ENCODE data around the gene ANKS1B.

Gene ANKS1B

GRCh38 chr12:99393763-99394162 lies 591.0 kb downstream of the ANKS1B start:
- no peak for DNase-seq
- TF ChIP-seq POLR2A (IDR thresholded peaks at IDR 0.05; ENCODE audit: low read length) (no peak), GATA1 (IDR thresholded peaks at IDR 0.05; ENCODE audit: low read depth, low read length) (no peak)

GRCh38 chr12:99392091-99392850 lies 592.5 kb downstream of the ANKS1B start:
- TF ChIP-seq POLR2A (IDR thresholded peaks at IDR 0.05; ENCODE audit: low read length) (no peak), GATA1 (IDR thresholded peaks at IDR 0.05; ENCODE audit: low read depth, low read length) (no peak)
- DNase-seq, result no peak

- DNase-seq, result peak in 1 of 2 experiments; percentile 6
- no peak for TF ChIP-seq POLR2A (IDR thresholded peaks at IDR 0.05; ENCODE audit: low read length)
These were observed 594.0 kb downstream of the ANKS1B start for GRCh38 chr12:99390707-99391106.

- DNase-seq, result no peak
- TF ChIP-seq POLR2A (IDR thresholded peaks at IDR 0.05; ENCODE audit: low read length), result no peak
- no peak for TF ChIP-seq GATA1 (IDR thresholded peaks at IDR 0.05; ENCODE audit: low read depth, low read length)
These were observed 595.0 kb downstream of the ANKS1B start for GRCh38 chr12:99389751-99390150.

- no peak for DNase-seq
- TF ChIP-seq POLR2A (IDR thresholded peaks at IDR 0.05; ENCODE audit: low read length) (no peak), GATA1 (IDR thresholded peaks at IDR 0.05; ENCODE audit: low read depth, low read length) (no peak)
These were observed 596.0 kb downstream of the ANKS1B start for GRCh38 chr12:99388671-99389195.

- DNase-seq, result no peak
- no peak for TF ChIP-seq GATA1 (IDR thresholded peaks at IDR 0.05; ENCODE audit: low read depth, low read length)
- TF ChIP-seq POLR2A (IDR thresholded peaks at IDR 0.05; ENCODE audit: low read length), result no peak
These were observed 597.1 kb downstream of the ANKS1B start for GRCh38 chr12:99387661-99388060.

GRCh38 chr12:99386907-99387306 lies 597.8 kb downstream of the ANKS1B start:
- TF ChIP-seq GATA1 (IDR thresholded peaks at IDR 0.05; ENCODE audit: low read depth, low read length), result no peak
- no peak for TF ChIP-seq POLR2A (IDR thresholded peaks at IDR 0.05; ENCODE audit: low read length)
- DNase-seq, result peak; percentile 24 to 32

GRCh38 chr12:99383258-99383657 lies 601.5 kb downstream of the ANKS1B start:
- TF ChIP-seq GATA1 (IDR thresholded peaks at IDR 0.05; ENCODE audit: low read depth, low read length) (no peak), POLR2A (IDR thresholded peaks at IDR 0.05; ENCODE audit: low read length) (no peak)
- no peak for DNase-seq

GRCh38 chr12:99381992-99382391 lies 602.7 kb downstream of the ANKS1B start:
- no peak for DNase-seq
- no peak for TF ChIP-seq POLR2A (IDR thresholded peaks at IDR 0.05; ENCODE audit: low read length)
- no peak for TF ChIP-seq GATA1 (IDR thresholded peaks at IDR 0.05; ENCODE audit: low read depth, low read length)

- no peak for TF ChIP-seq GATA1 (IDR thresholded peaks at IDR 0.05; ENCODE audit: low read depth, low read length)
- no peak for TF ChIP-seq POLR2A (IDR thresholded peaks at IDR 0.05; ENCODE audit: low read length)
- DNase-seq, result no peak
These were observed 604.0 kb downstream of the ANKS1B start for GRCh38 chr12:99380701-99381100.

- no peak for DNase-seq
- TF ChIP-seq POLR2A (IDR thresholded peaks at IDR 0.05; ENCODE audit: low read length) (no peak), GATA1 (IDR thresholded peaks at IDR 0.05; ENCODE audit: low read depth, low read length) (no peak)
These were observed 610.7 kb downstream of the ANKS1B start for GRCh38 chr12:99374023-99374422.

GRCh38 chr12:99372257-99372920 lies 612.3 kb downstream of the ANKS1B start:
- no peak for DNase-seq
- no peak for TF ChIP-seq GATA1 (IDR thresholded peaks at IDR 0.05; ENCODE audit: low read depth, low read length)
- no peak for TF ChIP-seq POLR2A (IDR thresholded peaks at IDR 0.05; ENCODE audit: low read length)

- no peak for TF ChIP-seq POLR2A (IDR thresholded peaks at IDR 0.05; ENCODE audit: low read length)
- no peak for TF ChIP-seq GATA1 (IDR thresholded peaks at IDR 0.05; ENCODE audit: low read depth, low read length)
- DNase-seq, result no peak
These were observed 614.2 kb downstream of the ANKS1B start for GRCh38 chr12:99370421-99371138.

- DNase-seq, result no peak
- TF ChIP-seq POLR2A (IDR thresholded peaks at IDR 0.05; ENCODE audit: low read length), result no peak
These were observed 617.6 kb downstream of the ANKS1B start for GRCh38 chr12:99367181-99367580.

All from erythroblast (primary cell).